ENCODE data around the gene EBF4. TPM values are rescaled to one million over a fixed set of nuclear protein-coding genes. Genes with fewer than 3 reads are reported as not detected.

EBF4 gene
- total RNA-seq, 4 donors from 2014 or later: 24.2 to 55.8 (median 42.4) TPM

GRCh38 chr20:2705931-2706645, 13.5 kb downstream of the EBF4 start:
- Histone ChIP-seq H3K27ac (no peak overlapping the region), H3K9me3 (no peaks in the 10 kb centered on the region), H3K27me3 (no peaks in the 10 kb centered on the region), H3K4me1 (peaks cover 0 to 5% of the 10 kb centered on the region in 2 donors), H3K36me3 (no peaks in the 10 kb centered on the region), H3K4me3 (replicated peaks in 1 of 3) (no peak overlapping the region)
- 90% methylated on average over 14 of the region's 14 CpGs for WGBS, 2 donors
- no peak for DNase-seq
- intact Hi-C loops (cut with DNase I): loop anchor here (10.0 kb wide), 1 partner anchor 289 kb away; no protein-coding TSS in a partner anchor
- TF ChIP-seq POLR2A (IDR thresholded peaks at IDR 0.05) (no peak), CTCF (IDR thresholded peaks at IDR 0.05) (no peak)

GRCh38 chr20:2706688-2707352, 14.2 kb downstream of the EBF4 start:
- Histone ChIP-seq H3K4me1 (peaks cover 0 to 5% of the 10 kb centered on the region in 2 donors), H3K9me3 (no peaks in the 10 kb centered on the region), H3K27ac (no peak overlapping the region), H3K27me3 (no peaks in the 10 kb centered on the region), H3K36me3 (no peaks in the 10 kb centered on the region), H3K4me3 (replicated peaks in 1 of 3) (no peak overlapping the region)
- WGBS, 2 donors: 79 to 85% methylated on average over 6 of the region's 6 CpGs
- intact Hi-C loops (cut with DNase I): loop anchor here (10.0 kb wide), 1 partner anchor 288 kb away; no protein-coding TSS in a partner anchor
- DNase-seq: no peak
- TF ChIP-seq POLR2A (IDR thresholded peaks at IDR 0.05): no peak
- TF ChIP-seq CTCF (IDR thresholded peaks at IDR 0.05): no peak

GRCh38 chr20:2707353-2708072, 14.9 kb downstream of the EBF4 start:
- no peak for DNase-seq
- H3K4me1 ChIP-seq: peaks cover 0 to 5% of the 10 kb centered on the region in 2 donors
- WGBS, 2 donors: 59 to 60% methylated on average over 9 to 12 of the region's 12 CpGs
- TF ChIP-seq CTCF (IDR thresholded peaks at IDR 0.05) (no peak), POLR2A (IDR thresholded peaks at IDR 0.05) (no peak)
- H3K9me3 ChIP-seq: no peaks in the 10 kb centered on the region
- peak overlapping the region in 1 of 3 donors; percentile 10 for H3K27ac ChIP-seq
- H3K4me3 ChIP-seq (replicated peaks in 1 of 3): no peak overlapping the region
- intact Hi-C loops (cut with DNase I): loop anchor here (10.0 kb wide), 1 partner anchor 287 kb away; no protein-coding TSS in a partner anchor
- H3K36me3 ChIP-seq: no peaks in the 10 kb centered on the region
- H3K27me3 ChIP-seq: no peaks in the 10 kb centered on the region

GRCh38 chr20:2708073-2708415, 15.5 kb downstream of the EBF4 start:
- Histone ChIP-seq H3K27ac (no peak overlapping the region), H3K36me3 (no peaks in the 10 kb centered on the region), H3K27me3 (no peaks in the 10 kb centered on the region), H3K9me3 (no peaks in the 10 kb centered on the region), H3K4me1 (peaks cover 0 to 5% of the 10 kb centered on the region in 2 donors), H3K4me3 (replicated peaks in 1 of 3) (no peak overlapping the region)
- intact Hi-C loops (cut with DNase I): loop anchor here (10.0 kb wide), 1 partner anchor 287 kb away; no protein-coding TSS in a partner anchor
- TF ChIP-seq CTCF (IDR thresholded peaks at IDR 0.05): no peak
- peak in 1 of 2 donors; percentile 11 for TF ChIP-seq POLR2A (IDR thresholded peaks at IDR 0.05)
- DNase-seq: peak; percentile 69 to 90
- 40 to 45% methylated on average over 2 to 5 of the region's 5 CpGs for WGBS, 2 donors
